GM21390 (cell line): Measurements from ENCODE around the gene IFI30.
A peak's percentile ranks its signal among the peaks of the same experiment; 100 is the strongest.
"Not testable (repeated sequence)": the region's sequence is repeated elsewhere in the genome, so short reads cannot be mapped to it uniquely, and the experiment has no call there.

Source experiments
- ATAC-seq: cut with Tn5 transposase; IDR thresholded peaks from one replicate; pipeline ENCODE4 v1.9.1; 2021; ENCODE audit not compliant: unreplicated experiment

IFI30 gene

DNA sequence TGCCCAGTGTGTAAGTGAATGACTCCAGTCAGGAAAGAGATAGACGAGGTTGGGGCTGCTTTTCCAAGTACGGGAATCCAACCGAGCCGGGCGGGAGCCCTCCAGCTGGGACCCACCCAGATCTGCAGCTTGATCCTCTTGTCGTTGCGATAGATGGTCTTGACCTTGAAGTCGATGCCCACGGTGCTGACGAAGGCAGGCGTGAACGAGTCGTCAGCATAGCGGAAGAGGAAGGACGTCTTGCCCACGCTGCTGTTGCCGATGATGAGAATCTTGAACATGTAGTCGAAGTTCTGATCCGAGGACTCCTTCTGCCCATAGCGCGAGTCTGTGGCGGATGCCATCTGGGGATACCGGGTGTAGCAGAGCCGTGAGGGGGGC, 28.8 kb downstream of the IFI30 start:
- no peak for ATAC-seq

DNA sequence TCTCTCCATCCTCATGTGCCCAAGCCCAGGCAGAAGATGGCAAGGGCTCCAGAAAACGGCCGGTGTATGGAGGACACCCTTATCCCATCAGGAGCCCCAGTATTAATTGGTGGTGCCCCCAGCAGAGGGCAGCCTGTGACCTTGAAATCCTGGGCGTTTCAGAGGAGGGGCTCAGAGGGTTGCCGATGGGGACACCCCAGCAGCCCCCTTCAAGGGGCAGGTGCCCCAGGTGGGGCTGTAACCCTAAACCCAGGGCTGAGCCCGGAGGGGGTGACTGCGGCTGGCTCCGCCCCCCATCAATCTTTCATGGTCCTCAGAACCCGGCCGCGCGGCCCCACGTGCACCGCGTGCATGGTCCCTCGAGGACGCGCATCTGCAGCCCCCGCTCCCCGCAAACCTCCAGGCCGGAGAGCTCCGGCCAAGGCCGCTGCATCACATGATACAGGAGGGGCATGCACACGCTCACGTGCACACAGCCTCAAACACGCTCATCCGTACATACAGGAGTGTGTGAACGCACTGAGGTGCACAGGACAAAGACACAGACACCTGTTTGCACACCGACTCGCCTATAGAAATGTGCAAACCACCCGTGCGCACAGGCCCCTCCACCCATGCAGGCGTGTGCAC, 29.3 kb downstream of the IFI30 start:
- no peak for ATAC-seq

DNA sequence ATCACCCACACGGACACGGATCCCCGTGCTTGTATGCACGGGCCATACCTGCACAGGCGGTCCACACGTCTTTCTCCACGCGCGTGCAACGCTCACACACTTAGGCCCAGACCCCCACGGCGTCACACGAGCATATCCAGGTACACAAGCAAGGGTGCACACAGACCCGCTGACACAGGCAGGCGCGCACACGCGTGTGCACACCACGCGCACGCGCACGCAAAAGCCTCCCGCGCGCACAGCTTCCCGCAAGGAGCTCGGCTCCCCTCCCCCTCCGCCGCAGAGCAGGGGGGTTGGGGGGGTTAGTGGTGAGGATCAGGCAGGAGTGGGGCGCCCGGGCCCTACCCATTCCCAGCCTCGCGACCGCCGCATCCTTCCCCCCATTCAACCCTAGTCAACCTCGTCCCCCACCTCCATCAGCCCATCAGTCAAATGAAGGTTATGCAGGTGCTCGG, 29.8 kb downstream of the IFI30 start:
- ATAC-seq, result no peak

DNA sequence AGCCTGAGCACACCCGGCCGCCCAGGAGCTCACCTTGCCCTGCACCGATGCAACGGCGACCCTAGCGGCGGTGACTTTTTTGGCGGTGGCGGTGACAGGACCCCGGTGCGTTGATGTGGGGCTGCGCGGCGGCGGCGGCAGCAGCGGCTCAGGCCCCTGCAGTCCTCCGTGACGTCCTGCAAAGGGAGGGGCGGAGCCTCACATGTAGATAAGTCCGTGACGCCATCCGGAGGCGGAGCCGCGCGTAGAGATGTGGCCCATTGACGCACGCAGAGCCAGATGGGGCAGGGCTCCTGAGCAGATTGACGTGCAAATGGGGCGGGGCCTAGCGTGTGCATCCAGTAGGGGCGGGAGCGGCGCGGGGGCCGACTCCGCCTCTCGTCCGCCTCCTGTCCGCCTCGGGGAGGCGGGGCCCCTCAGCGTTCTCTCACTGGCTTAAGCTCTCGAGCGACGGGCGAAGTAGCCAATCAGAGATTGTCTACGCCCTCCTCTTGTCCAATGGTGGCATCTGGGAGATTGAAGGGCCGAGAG, 30.3 kb downstream of the IFI30 start, which contains the start of gene RAB3A:
RAB3A (minus strand) TSS at position 180 of the 531 bp plus-strand sequence. CDS start 1,302 bp downstream, outside the sequence.
- ATAC-seq, result peak; percentile 84

DNA sequence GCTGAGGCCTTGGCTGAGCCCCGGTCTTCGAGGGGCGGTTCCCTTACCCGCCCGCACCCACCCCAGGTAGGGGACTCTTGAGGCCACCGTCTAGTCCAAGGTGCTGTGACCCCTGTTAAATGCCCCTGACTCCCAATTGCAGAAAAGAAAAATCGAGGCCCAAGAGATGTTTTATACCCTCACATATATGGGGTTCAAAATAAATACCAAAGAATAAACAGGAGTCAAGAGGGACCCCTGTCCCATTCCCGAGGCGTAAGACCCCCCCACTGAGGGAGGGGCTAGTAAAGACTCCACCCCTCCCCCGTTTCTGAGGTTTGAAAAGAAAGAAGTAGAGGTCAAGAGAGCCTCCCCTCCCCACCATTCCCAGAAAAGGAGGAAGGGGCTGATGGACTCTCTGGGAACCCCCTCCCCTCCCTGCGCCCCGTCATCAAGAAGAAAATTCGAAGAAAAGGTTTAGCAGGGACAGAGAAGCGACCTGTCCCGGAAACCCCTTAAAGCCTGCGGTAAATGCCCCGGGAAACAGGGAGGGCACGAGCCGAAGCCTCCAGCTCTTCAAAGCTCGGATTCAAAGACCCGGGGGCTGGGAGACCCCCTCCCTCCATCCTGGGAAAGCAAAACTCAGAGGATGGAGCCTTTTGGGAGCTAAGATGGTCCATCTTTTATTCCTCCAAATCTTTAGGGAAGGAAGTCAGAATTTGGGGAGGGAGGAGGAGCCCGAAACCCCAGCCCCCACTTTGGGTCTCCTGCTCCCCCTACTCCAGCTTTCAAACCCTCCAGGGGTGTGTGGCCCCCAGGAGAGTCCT, 31.0 kb downstream of the IFI30 start:
- no peak for ATAC-seq

DNA sequence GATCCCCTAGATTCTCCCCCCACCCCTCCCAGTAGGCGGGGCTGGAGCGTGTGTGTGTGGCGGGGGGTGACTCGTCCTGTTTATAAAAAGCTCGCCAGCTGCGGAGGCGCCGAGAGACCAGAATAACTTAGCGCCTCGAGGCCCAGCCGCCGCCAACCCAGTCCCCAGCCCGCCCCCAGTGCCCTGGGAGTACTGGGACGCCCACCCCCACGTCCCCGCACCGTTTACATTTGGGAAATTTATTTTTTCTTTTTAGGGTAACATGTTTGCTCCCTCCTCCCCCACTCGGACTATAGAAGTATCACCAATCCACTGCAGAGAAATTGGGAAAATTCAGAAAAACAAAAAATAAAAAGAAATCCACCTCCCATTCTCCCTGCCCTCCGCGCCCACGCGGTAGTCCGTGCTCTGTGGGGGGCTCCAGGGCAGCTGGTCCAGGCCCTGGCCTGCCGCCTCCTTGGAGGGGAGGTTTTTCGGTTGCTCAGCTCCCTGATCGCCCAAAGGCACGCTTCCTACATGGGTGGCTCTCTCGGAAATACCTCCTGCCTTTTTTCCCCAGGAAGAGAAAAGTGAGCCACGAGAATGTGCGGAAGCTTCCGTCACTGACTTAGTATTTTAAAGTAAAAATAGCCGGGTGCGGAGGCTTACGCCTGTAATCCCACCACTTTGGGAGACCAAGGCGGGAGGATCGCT, 31.7 kb downstream of the IFI30 start:
- no peak for ATAC-seq

DNA sequence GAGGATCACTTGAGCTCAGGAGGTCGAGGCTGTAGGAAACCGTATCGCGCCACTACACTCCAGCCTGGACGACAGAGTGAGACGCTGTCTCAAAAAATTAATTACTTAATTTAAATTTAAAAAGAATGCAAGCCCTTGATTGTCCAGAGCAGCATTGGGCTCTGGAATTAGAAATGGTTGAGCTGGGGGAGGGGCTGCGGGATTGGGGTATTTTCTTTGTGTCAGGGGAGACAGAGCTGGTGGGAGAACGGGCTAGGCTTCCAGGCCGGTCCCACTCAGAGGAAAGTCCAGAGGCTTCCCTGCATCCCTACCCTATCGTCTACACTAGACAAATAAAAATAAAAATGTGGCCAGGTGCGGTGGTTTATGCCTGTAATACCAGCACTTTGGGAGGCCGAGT, 32.4 kb downstream of the IFI30 start:
- no peak for ATAC-seq

DNA sequence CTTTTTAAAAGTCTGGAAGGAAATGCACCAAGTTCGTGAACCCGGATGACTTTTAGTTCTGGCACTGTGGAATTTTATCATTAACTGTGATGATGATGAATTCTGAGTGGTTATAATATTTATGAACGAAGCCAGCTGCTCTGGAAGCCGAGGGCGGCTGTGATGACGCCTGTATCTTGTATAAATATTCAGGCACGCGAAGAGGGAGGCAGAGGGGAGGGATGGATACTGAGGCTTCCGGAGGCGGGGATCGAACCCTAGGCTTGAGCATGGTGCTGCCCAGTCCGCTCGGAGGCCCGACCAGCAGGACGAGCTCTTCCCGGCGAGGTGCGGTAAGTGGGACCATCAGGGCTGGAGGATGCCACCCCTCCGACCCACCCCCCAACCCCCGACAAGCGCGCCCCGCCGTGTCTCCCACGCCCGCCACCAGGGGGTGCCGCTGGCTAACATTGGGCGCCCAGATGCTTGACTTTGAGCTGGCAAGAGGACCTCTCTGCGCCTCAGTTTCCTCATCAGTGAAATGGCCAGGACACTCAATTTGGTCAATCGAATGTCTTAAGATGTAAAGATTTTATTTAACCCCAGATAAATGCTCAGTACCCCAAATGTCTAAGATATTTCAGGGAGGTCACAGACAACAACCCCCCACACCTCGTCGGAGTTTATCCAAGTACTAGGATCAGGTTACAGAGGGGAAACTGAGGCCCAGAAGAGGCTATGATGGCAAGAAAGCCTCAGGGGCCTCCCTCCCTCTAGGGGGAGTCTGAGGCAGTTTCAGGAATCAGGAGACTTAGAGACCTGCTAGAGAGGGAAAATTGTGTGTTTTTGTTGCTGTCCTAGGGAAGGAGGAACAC, 34.7 kb downstream of the IFI30 start:
- ATAC-seq, result no peak

DNA sequence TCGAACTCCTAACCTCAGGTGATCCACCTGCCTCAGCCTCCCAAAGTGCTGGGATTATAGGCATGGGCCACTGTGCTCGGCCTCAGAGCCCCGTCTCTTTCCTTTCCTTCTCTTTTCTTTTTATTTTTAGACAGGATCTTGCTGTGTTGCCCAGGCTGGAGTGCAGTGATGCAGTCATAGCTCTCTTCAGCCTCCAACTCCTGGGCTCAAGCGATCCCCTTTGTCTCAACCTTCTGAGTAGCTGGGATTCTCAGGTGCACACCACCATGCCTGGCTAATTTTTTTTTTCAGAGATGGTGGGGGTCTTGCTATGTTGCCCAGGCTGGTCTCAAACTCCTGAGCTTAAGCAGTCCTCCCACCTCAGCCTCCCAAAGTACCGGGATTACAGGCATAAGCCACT, 36.3 kb downstream of the IFI30 start:
- not testable (repeated sequence) for ATAC-seq

DNA sequence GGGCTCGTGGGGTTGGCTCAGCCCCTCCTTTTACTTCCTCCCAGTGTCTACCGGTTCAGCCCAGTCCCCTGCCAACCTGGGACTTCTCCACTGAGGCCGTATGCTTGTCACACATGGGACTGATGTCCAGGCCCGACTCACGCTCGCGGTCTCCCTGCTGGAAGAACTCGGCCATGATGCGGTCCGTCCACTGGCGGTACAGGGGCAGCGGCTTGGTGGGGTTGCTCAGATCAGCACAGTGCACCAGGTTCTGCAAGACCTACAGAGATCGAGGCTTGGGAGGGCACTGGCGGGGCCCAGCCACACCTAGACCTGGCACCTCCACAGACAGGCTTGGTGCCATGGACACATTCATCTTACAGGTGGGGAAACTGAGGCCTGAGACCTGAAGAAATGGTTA, 38.1 kb downstream of the IFI30 start:
- ATAC-seq, result no peak

DNA sequence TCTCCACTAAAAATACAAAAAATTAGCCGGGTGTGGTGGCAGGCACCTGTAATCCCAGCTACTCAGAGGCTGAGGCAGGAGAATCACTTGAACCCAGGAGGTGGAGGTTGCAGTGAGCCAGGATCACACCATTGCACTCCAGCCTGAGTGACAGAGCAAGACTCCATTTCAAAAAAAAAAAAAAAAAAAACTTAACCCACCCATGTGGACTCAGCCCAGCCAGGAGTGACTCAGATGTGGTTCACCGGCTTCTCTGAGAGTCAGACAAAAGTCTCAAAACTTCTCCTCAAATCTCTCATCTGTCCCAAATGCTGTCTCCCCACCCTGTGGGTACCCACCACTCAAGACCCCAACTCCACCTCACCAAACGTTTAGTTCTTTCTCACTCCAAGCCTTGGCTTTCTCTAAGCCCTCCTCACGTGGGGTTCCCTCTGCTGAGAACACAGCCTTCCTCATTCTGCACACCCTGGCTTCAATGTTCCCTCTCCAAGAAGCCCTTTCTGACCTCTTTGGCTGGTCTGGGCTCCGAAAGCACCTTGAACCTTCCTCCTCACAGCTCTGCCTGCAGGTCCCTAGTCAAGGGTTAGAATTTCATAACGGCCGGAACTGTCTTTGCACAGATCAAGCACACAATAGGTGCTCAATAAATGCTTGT, 41.3 kb downstream of the IFI30 start:
- no peak for ATAC-seq

DNA sequence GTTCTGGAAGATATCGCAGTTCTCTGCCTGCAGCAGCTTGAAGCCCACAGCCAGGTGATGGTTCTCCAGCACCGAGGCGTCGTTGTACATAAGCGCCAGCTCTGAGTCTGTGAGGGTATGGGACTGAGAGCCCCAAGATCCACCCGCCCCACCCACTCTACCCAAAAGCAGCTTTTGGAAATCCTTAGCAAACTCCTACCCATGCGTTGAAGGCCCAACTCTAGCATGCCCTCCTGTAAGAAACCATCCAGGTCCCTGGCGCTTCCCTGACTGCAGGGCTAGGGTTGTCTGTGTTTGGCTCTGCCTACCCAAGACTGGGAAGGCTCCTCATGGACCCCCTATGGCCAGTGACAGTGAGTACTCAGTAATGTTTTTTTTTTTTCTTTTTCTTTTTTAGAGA, 43.2 kb downstream of the IFI30 start:
- no peak for ATAC-seq

DNA sequence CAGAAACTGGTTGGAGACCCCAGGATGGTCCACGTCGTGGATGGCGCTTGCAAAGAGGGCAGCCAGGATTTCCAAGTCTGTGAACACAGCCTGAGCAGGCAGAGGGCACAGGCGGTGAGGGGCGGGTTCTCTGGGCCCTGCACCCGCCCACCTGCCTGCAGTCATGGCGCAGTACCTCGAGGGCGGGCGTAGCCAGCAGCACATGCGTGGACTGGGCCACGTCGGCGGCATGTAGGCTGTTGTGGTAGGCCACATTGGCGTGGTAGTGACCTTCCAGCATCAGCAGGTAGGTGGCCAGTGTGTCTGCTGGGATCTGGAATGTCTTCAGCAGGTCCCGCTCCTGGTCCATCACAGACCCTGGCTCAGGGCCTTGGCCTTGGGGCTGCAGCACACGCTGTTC, 44.5 kb downstream of the IFI30 start:
- ATAC-seq, result no peak

DNA sequence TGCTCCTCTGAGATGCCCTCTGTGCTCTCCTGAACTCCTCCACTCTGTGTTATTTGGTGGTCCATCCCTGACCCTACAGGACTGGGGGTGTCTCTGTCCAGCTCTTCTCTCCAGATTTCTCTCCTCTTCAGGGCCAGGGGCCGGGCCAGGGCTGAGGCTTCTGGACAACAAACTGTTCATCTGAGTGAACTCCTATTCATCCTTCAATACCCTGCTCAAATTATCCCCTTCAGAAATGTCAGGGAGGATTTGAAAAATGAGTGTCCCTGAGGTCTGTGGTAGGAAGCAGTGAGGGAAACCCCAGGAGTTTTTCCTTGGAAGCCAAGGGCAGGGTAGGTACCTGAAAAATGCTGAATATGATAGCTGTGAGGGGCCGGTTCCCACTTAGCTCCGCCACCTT, 45.0 kb downstream of the IFI30 start:
- no peak for ATAC-seq

DNA sequence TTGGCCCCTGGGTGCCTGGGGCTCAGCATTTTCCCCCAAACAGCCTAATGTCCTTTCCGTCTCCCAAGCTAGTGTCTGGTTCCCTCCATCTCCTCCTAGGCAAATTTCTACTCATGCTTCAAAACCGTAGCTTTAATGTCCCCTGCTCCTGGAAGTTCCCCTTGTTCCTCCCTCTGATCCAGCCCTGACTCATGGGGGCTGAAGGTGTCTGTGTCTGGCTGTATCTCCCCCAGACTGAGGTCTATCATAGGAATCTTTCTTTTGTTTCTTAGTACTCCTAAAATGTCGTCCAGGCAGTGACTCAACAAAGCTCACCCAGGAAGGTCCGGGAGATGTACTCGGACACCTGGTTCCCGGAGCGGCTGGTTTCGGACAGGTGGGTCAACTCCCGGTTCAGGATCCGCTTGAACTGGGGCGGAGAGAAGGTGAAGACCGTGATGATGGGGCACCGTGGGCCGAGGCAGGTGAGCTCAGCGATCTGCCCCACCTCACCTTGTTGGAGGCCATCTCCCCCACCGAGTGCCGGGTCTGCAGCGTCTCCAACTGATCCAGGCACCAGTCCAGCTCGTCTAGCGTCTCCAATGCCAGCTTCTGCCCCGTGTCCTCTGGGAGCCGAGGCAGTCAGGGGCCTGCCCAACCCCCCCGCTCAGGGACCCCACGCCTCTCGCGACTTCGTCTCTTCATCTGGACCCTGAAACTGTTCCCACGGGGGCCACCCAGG, 46.5 kb downstream of the IFI30 start:
- no peak for ATAC-seq

DNA sequence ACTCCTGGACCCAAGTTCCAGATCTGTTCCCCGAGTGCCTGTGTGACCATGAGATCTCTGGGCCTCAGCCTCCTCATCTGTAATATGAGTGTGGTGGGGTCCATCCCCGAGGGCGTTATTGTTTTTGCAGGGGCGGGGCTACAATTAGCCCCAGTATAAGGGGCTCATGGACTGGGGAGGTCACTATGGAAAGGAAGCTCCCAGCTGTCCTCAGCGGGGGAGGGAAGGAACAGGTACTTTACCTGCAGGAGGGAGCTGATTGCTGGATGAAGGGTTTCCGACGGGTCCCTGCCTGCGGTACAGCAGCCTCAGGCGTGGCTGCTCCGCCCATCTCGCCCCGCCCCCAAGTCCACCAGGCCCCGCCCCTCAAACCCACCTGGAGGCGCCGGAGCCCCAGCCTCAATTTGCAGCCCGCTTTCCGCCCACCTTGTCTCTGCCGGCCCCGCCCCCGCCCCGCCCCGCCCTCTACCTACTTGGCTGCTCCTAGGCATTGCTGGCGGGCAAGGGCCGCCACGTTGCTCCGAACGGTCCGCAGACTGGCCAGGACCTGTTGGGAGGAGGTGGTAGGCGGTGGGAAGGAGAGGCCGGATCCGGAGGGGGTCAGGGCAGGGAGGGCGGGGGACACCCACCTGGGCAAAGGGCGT, 47.1 kb downstream of the IFI30 start:
- no peak for ATAC-seq

DNA sequence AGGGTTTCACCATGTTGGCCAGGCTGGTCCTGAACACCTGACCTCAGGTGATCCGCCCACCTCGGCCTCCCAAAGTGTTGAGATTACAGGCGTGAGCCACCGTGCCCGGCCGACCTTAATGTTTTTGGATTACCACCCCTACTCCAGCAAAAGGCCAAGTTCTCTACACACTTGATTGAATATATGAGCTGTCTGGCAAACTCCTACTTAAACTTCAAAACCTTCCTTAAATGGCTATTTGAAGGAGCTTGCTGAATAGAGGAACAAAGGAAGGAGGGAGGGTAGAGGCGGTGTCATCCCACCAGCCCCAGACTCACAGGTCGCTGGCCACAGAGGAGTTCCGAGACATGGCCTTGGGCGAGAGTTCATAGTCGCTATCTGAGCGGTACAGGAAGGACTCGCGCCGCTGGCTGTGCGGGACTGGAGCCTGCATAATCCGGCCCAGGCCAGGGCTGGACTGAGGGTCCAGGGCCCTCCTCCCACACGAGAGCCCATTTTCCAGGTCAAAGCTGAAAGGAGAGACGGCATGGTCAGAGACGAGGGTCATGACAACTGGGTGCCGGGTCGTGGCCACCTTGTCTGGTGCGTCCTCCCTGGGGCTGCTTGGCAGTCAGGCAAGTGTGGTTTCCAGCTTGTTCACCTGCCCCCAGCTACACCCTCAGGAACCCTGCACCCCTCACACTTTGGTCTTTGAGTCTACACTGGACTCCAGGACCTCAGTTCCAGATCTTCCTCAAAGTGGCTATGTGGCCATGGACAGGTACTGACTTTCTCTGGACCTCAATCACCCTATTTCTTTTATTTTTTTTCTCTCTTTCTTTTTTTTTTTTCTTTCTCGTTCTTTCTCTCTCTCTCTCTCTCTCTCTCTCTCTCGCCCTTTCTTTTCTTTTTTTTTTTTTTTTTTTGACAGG, 48.5 kb downstream of the IFI30 start:
- ATAC-seq, result no peak
